Suppressor macrophage treated with lipopolysaccharide for 4 hours (primary cell): Measurements from ENCODE around the gene LUZP1.

Experiments
- DNase-seq: peaks from one replicate; pipeline ENCODE4 v3.0.0-alpha.2; 2020

Gene LUZP1

GRCh38 chr1:23080885-23081284, 87.8 kb downstream of the LUZP1 start:
- no peak for DNase-seq

GRCh38 chr1:23079025-23079424, 89.6 kb downstream of the LUZP1 start:
- DNase-seq, result no peak

GRCh38 chr1:23074012-23074411, 94.6 kb downstream of the LUZP1 start:
- no peak for DNase-seq

- DNase-seq, result no peak
These were observed 99.0 kb downstream of the LUZP1 start for GRCh38 chr1:23069675-23070074.

GRCh38 chr1:23069149-23069548, 99.5 kb downstream of the LUZP1 start:
- no peak for DNase-seq

GRCh38 chr1:23066075-23066474, 102.6 kb downstream of the LUZP1 start:
- no peak for DNase-seq

- no peak for DNase-seq
These were observed 103.3 kb downstream of the LUZP1 start for GRCh38 chr1:23065385-23065784.

GRCh38 chr1:23062271-23062670, 106.4 kb downstream of the LUZP1 start:
- no peak for DNase-seq

- DNase-seq, result no peak
These were observed 111.4 kb downstream of the LUZP1 start for GRCh38 chr1:23057301-23057700.

- DNase-seq, result no peak
These were observed 117.3 kb downstream of the LUZP1 start for GRCh38 chr1:23051290-23051909.

- DNase-seq, result no peak
These were observed 118.5 kb downstream of the LUZP1 start for GRCh38 chr1:23050201-23050600.

GRCh38 chr1:23044035-23044434, 124.6 kb downstream of the LUZP1 start:
- no peak for DNase-seq

- DNase-seq, result no peak
These were observed 128.1 kb downstream of the LUZP1 start for GRCh38 chr1:23040509-23040908.

GRCh38 chr1:23039308-23039826, 129.3 kb downstream of the LUZP1 start:
- no peak for DNase-seq

- DNase-seq, result no peak
These were observed 131.4 kb downstream of the LUZP1 start for GRCh38 chr1:23037081-23037740.

- DNase-seq, result no peak
These were observed 132.7 kb downstream of the LUZP1 start for GRCh38 chr1:23035823-23036452.
